Panc1 (cell line): ENCODE data around the gene SLC2A14.
"Not testable (repeated sequence)": the region's sequence is repeated elsewhere in the genome, so short reads cannot be mapped to it uniquely, and the experiment has no call there.

Source experiments
- POLR2AphosphoS5 ChIP-seq: IDR thresholded peaks from 2 replicates; pipeline ENCODE4 v1.6.1; 2012; ENCODE audit warnings: mild to moderate bottlenecking, low read depth, low read length, moderate library complexity
- SIN3A ChIP-seq: IDR thresholded peaks from 2 replicates; pipeline ENCODE4 v1.6.1; 2012; ENCODE audit warnings: low read depth, mild to moderate bottlenecking, low read length, moderate library complexity, borderline replicate concordance; ENCODE audit not compliant: insufficient read depth
- TF ChIP-seq, protein P1 (sequence below): fragments of 450-650 bp; IDR thresholded peaks from 2 replicates; pipeline ENCODE4 v1.5.1; 2017; ENCODE audit warnings: mild to moderate bottlenecking

- TF ChIP-seq POLR2AphosphoS5, SIN3A: not testable (repeated sequence)
- TF ChIP-seq, protein P1, sequence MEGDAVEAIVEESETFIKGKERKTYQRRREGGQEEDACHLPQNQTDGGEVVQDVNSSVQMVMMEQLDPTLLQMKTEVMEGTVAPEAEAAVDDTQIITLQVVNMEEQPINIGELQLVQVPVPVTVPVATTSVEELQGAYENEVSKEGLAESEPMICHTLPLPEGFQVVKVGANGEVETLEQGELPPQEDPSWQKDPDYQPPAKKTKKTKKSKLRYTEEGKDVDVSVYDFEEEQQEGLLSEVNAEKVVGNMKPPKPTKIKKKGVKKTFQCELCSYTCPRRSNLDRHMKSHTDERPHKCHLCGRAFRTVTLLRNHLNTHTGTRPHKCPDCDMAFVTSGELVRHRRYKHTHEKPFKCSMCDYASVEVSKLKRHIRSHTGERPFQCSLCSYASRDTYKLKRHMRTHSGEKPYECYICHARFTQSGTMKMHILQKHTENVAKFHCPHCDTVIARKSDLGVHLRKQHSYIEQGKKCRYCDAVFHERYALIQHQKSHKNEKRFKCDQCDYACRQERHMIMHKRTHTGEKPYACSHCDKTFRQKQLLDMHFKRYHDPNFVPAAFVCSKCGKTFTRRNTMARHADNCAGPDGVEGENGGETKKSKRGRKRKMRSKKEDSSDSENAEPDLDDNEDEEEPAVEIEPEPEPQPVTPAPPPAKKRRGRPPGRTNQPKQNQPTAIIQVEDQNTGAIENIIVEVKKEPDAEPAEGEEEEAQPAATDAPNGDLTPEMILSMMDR: not testable (repeated sequence)
Measured at GRCh38 chr12:7862301-7862700, 10.4 kb downstream of the SLC2A14 start.
